Bronchial epithelial cell (primary cell): ENCODE results near the gene LAMC2. TPM values are rescaled to one million over a fixed set of nuclear protein-coding genes. Genes with fewer than 3 reads are reported as not detected.

Experiments used
- DNase-seq: peaks from one replicate; pipeline ENCODE4 v3.0.0-alpha.2; 2010; ENCODE audit warnings: low read depth
- FAIRE-seq: peaks from 2 replicates; lab custom pipeline; 2011; peaks lifted over from hg19 to GRCh38; lab: Jason Lieb, UNC
- H3K27me3 ChIP-seq: 2 replicates; pipeline ENCODE4 v1.5.1; 2011; ENCODE audit warnings: low read length; ENCODE audit not compliant: control insufficient read depth, insufficient read depth
- H3K36me3 ChIP-seq: 2 replicates; pipeline ENCODE4 v1.5.1; 2011; ENCODE audit warnings: low read length; ENCODE audit not compliant: control insufficient read depth, insufficient read depth
- H3K4me3 ChIP-seq: 2 replicates; pipeline ENCODE4 v1.5.1; 2011; ENCODE audit warnings: mild to moderate bottlenecking, low read depth, low read length, control low read depth
- CTCF ChIP-seq: IDR thresholded peaks from 2 replicates; pipeline ENCODE4 v1.5.1; 2011; ENCODE audit warnings: mild to moderate bottlenecking, moderate library complexity, low read length, control low read depth, inconsistent platforms; ENCODE audit not compliant: insufficient read depth, severe bottlenecking
- total RNA-seq: library from RNA; depleted of rRNA; stranded (reverse); fragments of >200 nt; gene quantifications from 2 replicates; pipeline ENCODE4 v1.2.1, GENCODE V29; 2014

Gene LAMC2
- total RNA-seq, 1 donor from 2014 or later, result 1,840 TPM

GRCh38 chr1:183259924-183260323 lies 73.9 kb downstream of the LAMC2 start:
- TF ChIP-seq CTCF, result no peak
- DNase-seq, result no peak
- no peak for FAIRE-seq
- Histone ChIP-seq H3K27me3 (no peaks in the 10 kb centered on the region), H3K36me3 (no peaks in the 10 kb centered on the region), H3K4me3 (no peak overlapping the region)

GRCh38 chr1:183262628-183263200 lies 76.7 kb downstream of the LAMC2 start:
- TF ChIP-seq CTCF, result no peak
- no peak for DNase-seq
- no peak for FAIRE-seq

GRCh38 chr1:183263886-183264602 lies 78.0 kb downstream of the LAMC2 start:
- Histone ChIP-seq H3K36me3 (no peaks in the 10 kb centered on the region), H3K4me3 (no peak overlapping the region), H3K27me3 (no peaks in the 10 kb centered on the region)
- DNase-seq (no peak), FAIRE-seq (no peak)
- no peak for TF ChIP-seq CTCF

More at GRCh38 chr1:183262628-183263200, 76.7 kb downstream of the LAMC2 start:
- H3K27me3 ChIP-seq, result no peaks in the 10 kb centered on the region
- H3K4me3 ChIP-seq, result no peak overlapping the region
- H3K36me3 ChIP-seq, result no peaks in the 10 kb centered on the region

- no peak for TF ChIP-seq CTCF
- peak; percentile 95 for FAIRE-seq
- H3K36me3 ChIP-seq, result no peaks in the 10 kb centered on the region
- H3K4me3 ChIP-seq, result no peak overlapping the region
- no peaks in the 10 kb centered on the region for H3K27me3 ChIP-seq
- peak; percentile 100 for DNase-seq
Measured at GRCh38 chr1:183267646-183268431, 81.8 kb downstream of the LAMC2 start.

- FAIRE-seq, result no peak
- Histone ChIP-seq H3K4me3 (no peak overlapping the region), H3K36me3 (no peaks in the 10 kb centered on the region), H3K27me3 (no peaks in the 10 kb centered on the region)
- no peak for TF ChIP-seq CTCF
- DNase-seq, result no peak
Measured at GRCh38 chr1:183270541-183271141, 84.6 kb downstream of the LAMC2 start.
